A549 (cell line): Measurements from ENCODE around the gene UTS2B. TPM values are rescaled to one million over a fixed set of nuclear protein-coding genes. Genes with fewer than 3 reads are reported as not detected.

Experiments
- ATAC-seq, 2 experiments: fragments of 200-7000 bp in 1 of 2; fragments of >200 bp in 1 of 2; cut with Nextera tagmentation in 1 of 2; cut with Tn5 transposase in 1 of 2; 3 replicates each; pipeline versions ENCODE4 v1.8.0 to v1.9.1; 2018 to 2020; ENCODE audit warnings: mild to moderate bottlenecking in 1 of 2, moderate library complexity in 1 of 2
- CTCF ChIA-PET: fragments of 300-600 bp; sonication (Branson Sonifier 250); formaldehyde crosslinking; extraction: SDS; loops from one replicate; lab custom pipeline; 2021; ENCODE audit warnings: antibody characterized with exemption, inconsistent platforms; lab: Yijun Ruan, JAX
- POLR2A ChIA-PET: fragments of 350-600 bp; formaldehyde crosslinking; extraction: SDS; loops from one replicate; lab custom pipeline; 2021; ENCODE audit warnings: antibody characterized with exemption, inconsistent platforms; lab: Yijun Ruan, JAX
- DNase-seq, 2 experiments: peaks; one replicate each; pipeline versions ENCODE4 v3.0.0 to v3.0.0-alpha.2; 2011 to 2016; ENCODE audit warnings: low read depth in 1 of 2, low spot score in 1 of 2
- FAIRE-seq: peaks from 2 replicates; lab custom pipeline; 2011; peaks lifted over from hg19 to GRCh38; lab: Jason Lieb, UNC
- H3K27ac ChIP-seq, 2 experiments: fragments of >200 bp; sonication (Bioruptor Twin); formaldehyde crosslinking; 3 replicates each; pipeline ENCODE4 v1.5.1; 2016 to 2017
- H3K4me1 ChIP-seq: fragments of >200 bp; sonication (Bioruptor Twin); formaldehyde crosslinking; 3 replicates; pipeline ENCODE4 v1.6.1; 2016
- H3K4me2 ChIP-seq: fragments of >200 bp; sonication (Bioruptor Twin); formaldehyde crosslinking; 3 replicates; pipeline ENCODE4 v1.6.1; 2016
- H3K4me3 ChIP-seq: fragments of >200 bp; sonication (Bioruptor Twin); formaldehyde crosslinking; 3 replicates; pipeline ENCODE4 v1.5.1; 2016
- H3K9me3 ChIP-seq: fragments of >200 bp; sonication (Bioruptor Twin); formaldehyde crosslinking; 3 replicates; pipeline ENCODE4 v1.6.1; 2016
- CBX8 ChIP-seq: fragments of 200-600 bp; sonication (generic); IDR thresholded peaks from 2 replicates; pipeline ENCODE4 v1.6.1; 2016
- EHF ChIP-seq: fragments of 250-450 bp; sonication (Bioruptor Pico); IDR thresholded peaks from 2 replicates; pipeline ENCODE4 v1.5.0; 2020; ENCODE audit warnings: mild to moderate bottlenecking
- FOSB ChIP-seq: fragments of 250-450 bp; sonication (Bioruptor Pico); IDR thresholded peaks from 2 replicates; pipeline ENCODE4 v1.5.0; 2020; ENCODE audit warnings: mild to moderate bottlenecking, moderate library complexity
- HDAC2 ChIP-seq: fragments of 200-600 bp; sonication (generic); IDR thresholded peaks from 2 replicates; pipeline ENCODE4 v1.6.1; 2016
- HOXB5 ChIP-seq: fragments of 250-450 bp; sonication (Bioruptor Pico); IDR thresholded peaks from 2 replicates; pipeline ENCODE4 v1.5.0; 2020; ENCODE audit warnings: mild to moderate bottlenecking, moderate library complexity
- JUNB ChIP-seq: fragments of >200 bp; sonication (Bioruptor Twin); formaldehyde crosslinking; IDR thresholded peaks from 2 replicates; pipeline ENCODE4 v1.6.1; 2016
- MYC ChIP-seq: IDR thresholded peaks from 2 replicates; pipeline ENCODE4 v1.6.1; 2012; ENCODE audit warnings: mild to moderate bottlenecking, inconsistent platforms, low read length, improper control_type of control experiment, borderline replicate concordance
- NFE2L2 ChIP-seq: fragments of 150-350 bp; conservative IDR thresholded peaks from 2 replicates; pipeline ENCODE4 v1.6.1; 2014; ENCODE audit warnings: low read length
- POLR2A ChIP-seq: IDR thresholded peaks from 2 replicates; pipeline ENCODE4 v1.6.1; 2012; ENCODE audit warnings: mild to moderate bottlenecking, low read length
- RAD21 ChIP-seq, 2 experiments: fragments of >200 bp in 1 of 2; sonication (Bioruptor Twin) in 1 of 2; formaldehyde crosslinking in 1 of 2; IDR thresholded peaks in 1 of 2; conservative IDR thresholded peaks in 1 of 2; 2 replicates in 1 of 2; 3 replicates in 1 of 2; pipeline ENCODE4 v1.6.1; 2012 to 2018; ENCODE audit warnings: inconsistent platforms in 1 of 2
- RARB ChIP-seq: fragments of 250-450 bp; sonication (Bioruptor Pico); IDR thresholded peaks from 2 replicates; pipeline ENCODE4 v1.8.0; 2021; ENCODE audit warnings: mild to moderate bottlenecking, moderate library complexity
- RCOR1 ChIP-seq: fragments of 150-350 bp; IDR thresholded peaks from 2 replicates; pipeline ENCODE4 v1.6.1; 2014; ENCODE audit warnings: antibody characterized with exemption, low read length, low read depth
- RNF2 ChIP-seq: fragments of 200-600 bp; sonication (generic); IDR thresholded peaks from 2 replicates; pipeline ENCODE4 v1.6.1; 2016; ENCODE audit warnings: low read depth, mild to moderate bottlenecking, antibody characterized with exemption, moderate library complexity, borderline replicate concordance
- ZSCAN20 ChIP-seq: fragments of 250-450 bp; sonication (Bioruptor Pico); IDR thresholded peaks from 2 replicates; pipeline ENCODE4 v1.8.0; 2022; ENCODE audit warnings: mild to moderate bottlenecking, moderate library complexity
- WGBS: methylation state at CpG from one replicate; pipeline ENCODE4 v1.1.6; 2017; ENCODE audit errors: missing lambda C conversion rate; 5-methylcytosine and 5-hydroxymethylcytosine counted together
- polyA plus RNA-seq, 4 experiments: library from polyadenylated mRNA; depleted of rRNA in 3 of 4; stranded (reverse); fragments of >200 nt; fragmentation: RNase III in 1 of 4; extraction: RNeasy Plus Mini Kit Qiagen cat#74134 plus additional on column Dnase treatment in 1 of 4; gene quantifications; 2 replicates in 3 of 4; 3 replicates in 1 of 4; pipeline ENCODE4 v1.2.3, GENCODE V29; 2011 to 2017
- TF ChIP-seq, protein P1 (sequence below): fragments of >200 bp; sonication (Bioruptor Twin); formaldehyde crosslinking; IDR thresholded peaks from 3 replicates; pipeline ENCODE4 v1.5.1; 2016
- TF ChIP-seq, protein P2 (sequence below): fragments of 200-600 bp; sonication (generic); IDR thresholded peaks from 2 replicates; pipeline ENCODE4 v1.6.1; 2016; ENCODE audit warnings: antibody characterized with exemption, mild to moderate bottlenecking, moderate library complexity
- TF ChIP-seq, protein P3 (sequence below): fragments of >200 bp; sonication (Bioruptor Twin); formaldehyde crosslinking; IDR thresholded peaks from 2 replicates; pipeline ENCODE4 v1.6.1; 2016
- TF ChIP-seq, protein P4 (sequence below): fragments of 250-450 bp; sonication (Bioruptor Pico); IDR thresholded peaks from 2 replicates; pipeline ENCODE4 v1.5.0; 2021; ENCODE audit warnings: mild to moderate bottlenecking, moderate library complexity, borderline replicate concordance
- TF ChIP-seq, protein P5 (sequence below): IDR thresholded peaks from 2 replicates; pipeline ENCODE4 v1.6.1; 2012
- TF ChIP-seq, protein P6 (sequence below): fragments of >200 bp; sonication (Bioruptor Twin); formaldehyde crosslinking; IDR thresholded peaks from 3 replicates; pipeline ENCODE4 v1.6.1; 2016

Gene UTS2B
- polyA plus RNA-seq, 2 of the 4 experiments (the other 2 are of a cell fraction): 0.16 TPM; not detected in 1

DNA sequence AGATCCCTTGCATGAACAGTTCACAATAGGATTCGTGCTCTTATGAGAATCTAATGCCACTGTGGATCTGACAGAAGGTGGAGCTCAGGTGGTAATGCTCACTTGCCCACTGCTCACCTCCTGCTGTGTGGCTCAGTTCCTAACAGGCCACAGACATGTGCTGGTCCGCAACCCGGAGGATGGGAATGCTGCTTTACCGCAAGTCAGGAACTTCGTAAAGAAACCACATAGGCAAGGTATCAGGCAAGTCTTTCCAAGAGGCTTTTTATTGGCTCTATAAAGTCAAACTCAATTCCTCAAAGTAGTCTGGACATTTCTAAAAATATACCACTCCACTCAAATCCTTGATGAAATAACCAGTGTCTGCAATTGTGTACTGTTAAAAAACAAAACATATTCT, 75.2 kb downstream of the UTS2B start:
- DNase-seq (no peak), FAIRE-seq (no peak), ATAC-seq (no peak)
- Histone ChIP-seq H3K4me3 (no peak overlapping the region), H3K9me3 (no peaks in the 10 kb centered on the region), H3K4me1 (no peaks in the 10 kb centered on the region), H3K27ac (no peak overlapping the region), H3K4me2 (no peak overlapping the region)
- ChIA-PET POLR2A (no interaction called here), CTCF (no interaction called here)
- no peak for TF ChIP-seq EHF
- TF ChIP-seq NFE2L2: no peak
- TF ChIP-seq, protein P1, sequence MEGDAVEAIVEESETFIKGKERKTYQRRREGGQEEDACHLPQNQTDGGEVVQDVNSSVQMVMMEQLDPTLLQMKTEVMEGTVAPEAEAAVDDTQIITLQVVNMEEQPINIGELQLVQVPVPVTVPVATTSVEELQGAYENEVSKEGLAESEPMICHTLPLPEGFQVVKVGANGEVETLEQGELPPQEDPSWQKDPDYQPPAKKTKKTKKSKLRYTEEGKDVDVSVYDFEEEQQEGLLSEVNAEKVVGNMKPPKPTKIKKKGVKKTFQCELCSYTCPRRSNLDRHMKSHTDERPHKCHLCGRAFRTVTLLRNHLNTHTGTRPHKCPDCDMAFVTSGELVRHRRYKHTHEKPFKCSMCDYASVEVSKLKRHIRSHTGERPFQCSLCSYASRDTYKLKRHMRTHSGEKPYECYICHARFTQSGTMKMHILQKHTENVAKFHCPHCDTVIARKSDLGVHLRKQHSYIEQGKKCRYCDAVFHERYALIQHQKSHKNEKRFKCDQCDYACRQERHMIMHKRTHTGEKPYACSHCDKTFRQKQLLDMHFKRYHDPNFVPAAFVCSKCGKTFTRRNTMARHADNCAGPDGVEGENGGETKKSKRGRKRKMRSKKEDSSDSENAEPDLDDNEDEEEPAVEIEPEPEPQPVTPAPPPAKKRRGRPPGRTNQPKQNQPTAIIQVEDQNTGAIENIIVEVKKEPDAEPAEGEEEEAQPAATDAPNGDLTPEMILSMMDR: no peak
- no peak for TF ChIP-seq CBX8
- TF ChIP-seq RAD21 (conservative IDR thresholded peaks at IDR 0.05 in 1 of 2, IDR thresholded peaks at IDR 0.05 in 1 of 2): no peak
- no peak for TF ChIP-seq RARB (CRISPR knock-in tag)
- TF ChIP-seq, protein P2, sequence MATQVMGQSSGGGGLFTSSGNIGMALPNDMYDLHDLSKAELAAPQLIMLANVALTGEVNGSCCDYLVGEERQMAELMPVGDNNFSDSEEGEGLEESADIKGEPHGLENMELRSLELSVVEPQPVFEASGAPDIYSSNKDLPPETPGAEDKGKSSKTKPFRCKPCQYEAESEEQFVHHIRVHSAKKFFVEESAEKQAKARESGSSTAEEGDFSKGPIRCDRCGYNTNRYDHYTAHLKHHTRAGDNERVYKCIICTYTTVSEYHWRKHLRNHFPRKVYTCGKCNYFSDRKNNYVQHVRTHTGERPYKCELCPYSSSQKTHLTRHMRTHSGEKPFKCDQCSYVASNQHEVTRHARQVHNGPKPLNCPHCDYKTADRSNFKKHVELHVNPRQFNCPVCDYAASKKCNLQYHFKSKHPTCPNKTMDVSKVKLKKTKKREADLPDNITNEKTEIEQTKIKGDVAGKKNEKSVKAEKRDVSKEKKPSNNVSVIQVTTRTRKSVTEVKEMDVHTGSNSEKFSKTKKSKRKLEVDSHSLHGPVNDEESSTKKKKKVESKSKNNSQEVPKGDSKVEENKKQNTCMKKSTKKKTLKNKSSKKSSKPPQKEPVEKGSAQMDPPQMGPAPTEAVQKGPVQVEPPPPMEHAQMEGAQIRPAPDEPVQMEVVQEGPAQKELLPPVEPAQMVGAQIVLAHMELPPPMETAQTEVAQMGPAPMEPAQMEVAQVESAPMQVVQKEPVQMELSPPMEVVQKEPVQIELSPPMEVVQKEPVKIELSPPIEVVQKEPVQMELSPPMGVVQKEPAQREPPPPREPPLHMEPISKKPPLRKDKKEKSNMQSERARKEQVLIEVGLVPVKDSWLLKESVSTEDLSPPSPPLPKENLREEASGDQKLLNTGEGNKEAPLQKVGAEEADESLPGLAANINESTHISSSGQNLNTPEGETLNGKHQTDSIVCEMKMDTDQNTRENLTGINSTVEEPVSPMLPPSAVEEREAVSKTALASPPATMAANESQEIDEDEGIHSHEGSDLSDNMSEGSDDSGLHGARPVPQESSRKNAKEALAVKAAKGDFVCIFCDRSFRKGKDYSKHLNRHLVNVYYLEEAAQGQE: no peak
- TF ChIP-seq, protein P3, sequence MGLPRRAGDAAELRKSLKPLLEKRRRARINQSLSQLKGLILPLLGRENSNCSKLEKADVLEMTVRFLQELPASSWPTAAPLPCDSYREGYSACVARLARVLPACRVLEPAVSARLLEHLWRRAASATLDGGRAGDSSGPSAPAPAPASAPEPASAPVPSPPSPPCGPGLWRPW: no peak
- TF ChIP-seq HDAC2: no peak
- TF ChIP-seq RNF2: no peak
- no peak for TF ChIP-seq FOSB
- TF ChIP-seq, protein P4, sequence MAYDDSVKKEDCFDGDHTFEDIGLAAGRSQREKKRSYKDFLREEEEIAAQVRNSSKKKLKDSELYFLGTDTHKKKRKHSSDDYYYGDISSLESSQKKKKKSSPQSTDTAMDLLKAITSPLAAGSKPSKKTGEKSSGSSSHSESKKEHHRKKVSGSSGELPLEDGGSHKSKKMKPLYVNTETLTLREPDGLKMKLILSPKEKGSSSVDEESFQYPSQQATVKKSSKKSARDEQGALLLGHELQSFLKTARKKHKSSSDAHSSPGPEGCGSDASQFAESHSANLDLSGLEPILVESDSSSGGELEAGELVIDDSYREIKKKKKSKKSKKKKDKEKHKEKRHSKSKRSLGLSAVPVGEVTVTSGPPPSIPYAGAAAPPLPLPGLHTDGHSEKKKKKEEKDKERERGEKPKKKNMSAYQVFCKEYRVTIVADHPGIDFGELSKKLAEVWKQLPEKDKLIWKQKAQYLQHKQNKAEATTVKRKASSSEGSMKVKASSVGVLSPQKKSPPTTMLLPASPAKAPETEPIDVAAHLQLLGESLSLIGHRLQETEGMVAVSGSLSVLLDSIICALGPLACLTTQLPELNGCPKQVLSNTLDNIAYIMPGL (CRISPR knock-in tag): no peak
- TF ChIP-seq, protein P5, sequence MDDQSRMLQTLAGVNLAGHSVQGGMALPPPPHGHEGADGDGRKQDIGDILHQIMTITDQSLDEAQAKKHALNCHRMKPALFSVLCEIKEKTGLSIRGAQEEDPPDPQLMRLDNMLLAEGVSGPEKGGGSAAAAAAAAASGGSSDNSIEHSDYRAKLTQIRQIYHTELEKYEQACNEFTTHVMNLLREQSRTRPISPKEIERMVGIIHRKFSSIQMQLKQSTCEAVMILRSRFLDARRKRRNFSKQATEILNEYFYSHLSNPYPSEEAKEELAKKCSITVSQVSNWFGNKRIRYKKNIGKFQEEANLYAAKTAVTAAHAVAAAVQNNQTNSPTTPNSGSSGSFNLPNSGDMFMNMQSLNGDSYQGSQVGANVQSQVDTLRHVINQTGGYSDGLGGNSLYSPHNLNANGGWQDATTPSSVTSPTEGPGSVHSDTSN: no peak
- TF ChIP-seq MYC: no peak
- no peak for TF ChIP-seq HOXB5
- no peak for TF ChIP-seq ZSCAN20 (CRISPR knock-in tag)
- no peak for TF ChIP-seq POLR2A
- TF ChIP-seq, protein P6, sequence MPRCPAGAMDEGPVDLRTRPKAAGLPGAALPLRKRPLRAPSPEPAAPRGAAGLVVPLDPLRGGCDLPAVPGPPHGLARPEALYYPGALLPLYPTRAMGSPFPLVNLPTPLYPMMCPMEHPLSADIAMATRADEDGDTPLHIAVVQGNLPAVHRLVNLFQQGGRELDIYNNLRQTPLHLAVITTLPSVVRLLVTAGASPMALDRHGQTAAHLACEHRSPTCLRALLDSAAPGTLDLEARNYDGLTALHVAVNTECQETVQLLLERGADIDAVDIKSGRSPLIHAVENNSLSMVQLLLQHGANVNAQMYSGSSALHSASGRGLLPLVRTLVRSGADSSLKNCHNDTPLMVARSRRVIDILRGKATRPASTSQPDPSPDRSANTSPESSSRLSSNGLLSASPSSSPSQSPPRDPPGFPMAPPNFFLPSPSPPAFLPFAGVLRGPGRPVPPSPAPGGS: no peak
- no peak for TF ChIP-seq JUNB
- no peak for TF ChIP-seq RCOR1
- WGBS: 91% methylated on average over 5 of the region's 5 CpGs
